ENCODE data around the gene PRR14L.
"Not testable (repeated sequence)": the region's sequence is repeated elsewhere in the genome, so short reads cannot be mapped to it uniquely, and the experiment has no call there.

PRR14L gene

GRCh38 chr22:31749636-31750364 is at the start of gene PRR14L:
Gene PRR14L, minus strand, starts transcription at chr22:31750132. Its CDS starts 11,272 bp downstream, at chr22:31738860.
- peak; percentile 94 for DNase-seq

DNA sequence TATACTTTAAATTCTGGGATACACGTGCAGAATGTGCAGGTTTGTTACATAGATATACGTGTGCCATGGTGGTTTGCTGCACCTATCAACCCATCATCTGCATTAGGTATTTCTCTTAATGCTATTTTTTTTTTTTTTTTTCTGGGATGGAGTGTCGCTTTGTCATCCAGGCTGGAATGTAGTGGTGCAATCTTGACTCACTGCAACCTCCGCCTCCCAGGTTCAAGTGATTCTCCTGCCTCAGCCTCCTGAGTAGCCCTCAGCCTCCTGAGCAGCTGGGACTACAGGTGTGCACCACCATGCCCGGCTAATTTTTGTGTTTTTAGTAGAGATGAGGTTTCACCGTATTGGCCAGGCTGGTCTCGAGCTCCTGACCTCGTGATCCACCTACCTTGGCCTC is 49.4 kb upstream of the PRR14L start:
- not testable (repeated sequence) for DNase-seq

- DNase-seq: no peak
These were observed 40.3 kb upstream of the PRR14L start for GRCh38 chr22:31790240-31790639.

GRCh38 chr22:31789803-31790202 is 39.9 kb upstream of the PRR14L start:
- DNase-seq: no peak

GRCh38 chr22:31776231-31776630 is 26.3 kb upstream of the PRR14L start:
- DNase-seq: no peak

- no peak for DNase-seq
These were observed 23.5 kb upstream of the PRR14L start for GRCh38 chr22:31773416-31773815.

DNA sequence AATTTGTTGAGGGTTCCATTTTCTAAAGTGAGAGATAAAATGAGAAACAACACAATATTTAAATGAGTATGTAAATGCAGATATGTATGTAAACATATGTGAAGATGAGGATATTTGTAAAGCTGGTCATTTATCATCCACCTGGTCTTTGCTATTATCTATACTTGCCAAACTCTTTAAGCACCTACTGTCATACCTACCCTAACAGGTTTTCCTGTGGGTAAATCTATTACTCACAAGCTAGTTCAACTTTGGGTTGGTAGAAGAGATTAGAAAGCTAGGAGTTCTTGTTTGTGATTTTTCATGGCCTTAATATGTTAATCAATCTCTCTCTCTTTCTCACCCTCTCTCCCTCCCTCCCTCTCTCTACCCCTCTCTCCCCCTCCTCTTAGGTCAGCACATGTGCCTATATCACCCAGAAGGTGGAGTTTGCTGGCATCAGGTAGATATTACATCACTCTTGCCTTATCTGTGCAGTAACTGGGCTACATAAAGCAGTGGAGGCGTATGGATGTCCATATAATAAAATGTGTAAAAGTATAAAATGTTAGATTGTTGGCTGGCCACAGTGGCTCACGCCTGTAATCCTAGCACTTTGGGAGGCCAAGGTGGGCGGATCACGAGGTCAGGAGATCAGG is 18.6 kb upstream of the PRR14L start:
- DNase-seq: no peak

GRCh38 chr22:31764785-31765184 is 14.9 kb upstream of the PRR14L start:
- DNase-seq: no peak

GRCh38 chr22:31758860-31759259 is 8.9 kb upstream of the PRR14L start:
- DNase-seq: not testable (repeated sequence)

GRCh38 chr22:31757265-31757664 is 7.3 kb upstream of the PRR14L start:
- DNase-seq: no peak

DNA sequence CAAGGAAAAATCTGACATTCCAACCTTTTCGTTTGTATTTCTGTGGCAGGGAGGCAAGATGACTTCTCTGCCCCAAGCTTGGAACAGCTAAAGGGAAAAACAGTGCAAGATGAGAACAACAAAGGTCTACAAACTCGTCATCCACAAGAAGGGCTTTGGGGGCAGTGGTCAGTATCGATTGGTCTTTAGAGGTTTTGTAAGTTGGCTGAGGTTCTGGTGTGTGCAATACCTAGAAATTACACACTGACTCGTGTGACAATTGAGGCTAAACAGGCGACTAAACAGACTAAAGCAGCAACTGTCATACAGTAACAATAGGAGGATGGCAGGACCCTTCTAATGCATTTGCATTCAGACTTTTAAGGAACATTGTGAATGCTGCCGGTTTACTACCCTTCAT is 4.9 kb upstream of the PRR14L start:
- no peak for DNase-seq

- peak; percentile 95 for DNase-seq
These were observed 3.9 kb upstream of the PRR14L start, which contains the start of gene DEPDC5 for GRCh38 chr22:31753634-31754501. Gene DEPDC5, plus strand, starts transcription at chr22:31754019. Its CDS starts 903 bp downstream, at chr22:31754922.

GRCh38 chr22:31753005-31753633 is 3.2 kb upstream of the PRR14L start:
- DNase-seq: peak; percentile 6

GRCh38 chr22:31752096-31752847 is 2.3 kb upstream of the PRR14L start:
- DNase-seq: no peak

DNA sequence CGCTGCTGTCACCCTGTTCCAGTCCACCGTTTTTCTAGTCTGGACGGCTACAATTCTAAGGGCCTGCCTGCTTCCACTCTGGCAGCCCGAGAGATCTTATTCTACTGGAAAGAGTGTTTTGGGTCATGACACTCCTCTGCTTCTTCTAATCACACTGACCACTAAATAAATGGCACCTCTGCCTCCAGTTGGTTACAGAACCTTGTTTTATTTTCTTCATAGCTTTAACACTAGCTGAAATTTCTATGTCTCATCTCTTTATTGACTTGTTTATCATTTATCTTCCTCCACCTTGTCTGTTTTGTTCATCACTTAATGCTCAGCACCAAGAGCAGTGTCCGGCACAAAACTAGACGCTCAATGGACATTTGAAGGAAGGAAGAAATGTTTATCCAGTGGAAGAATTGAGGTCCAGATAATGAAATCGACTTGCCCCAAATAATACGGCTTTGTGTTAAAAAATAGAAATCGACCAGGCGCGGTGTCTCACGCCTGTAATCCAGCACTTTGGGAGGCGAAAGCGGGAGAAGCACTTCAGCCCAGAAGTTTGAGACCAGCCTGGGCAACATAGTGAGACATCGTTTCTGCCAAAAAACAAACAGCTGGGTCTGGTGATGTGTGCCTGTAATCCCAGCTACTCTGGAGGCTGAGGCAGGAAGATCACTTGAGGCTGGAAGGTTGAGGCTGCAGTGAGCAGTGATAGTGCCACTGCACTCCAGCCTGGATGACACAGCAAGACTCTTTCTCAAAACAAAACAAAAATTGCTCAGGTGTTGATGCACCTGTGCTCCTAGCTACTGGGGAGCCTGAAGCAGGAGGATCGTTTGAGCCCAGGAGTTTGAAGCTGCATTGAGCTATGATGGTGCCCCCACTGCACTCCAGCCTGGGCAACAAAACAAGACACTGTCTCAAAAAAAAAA is 693 bp upstream of the PRR14L start:
- DNase-seq: no peak

DNA sequence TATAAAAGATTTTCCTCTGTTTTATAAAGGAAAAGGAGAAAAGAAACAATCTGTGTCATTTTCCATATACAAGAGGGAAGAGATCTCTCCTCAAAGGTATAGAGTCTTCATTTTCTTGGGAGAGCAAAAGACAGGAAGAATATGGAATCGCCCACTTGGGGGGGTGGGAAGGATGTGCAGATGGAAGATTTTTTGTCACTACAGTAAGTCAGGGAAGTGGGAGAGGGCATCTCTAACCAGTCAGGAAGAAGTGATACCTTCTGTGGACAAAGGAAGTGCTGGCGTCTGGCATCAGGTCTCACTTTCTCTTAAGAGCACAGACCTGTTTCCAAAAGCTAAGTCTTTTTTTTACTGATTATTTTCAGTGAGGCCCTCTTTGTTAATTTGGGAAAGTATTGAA is 1.4 kb downstream of the PRR14L start:
- peak; percentile 27 for DNase-seq

DNA sequence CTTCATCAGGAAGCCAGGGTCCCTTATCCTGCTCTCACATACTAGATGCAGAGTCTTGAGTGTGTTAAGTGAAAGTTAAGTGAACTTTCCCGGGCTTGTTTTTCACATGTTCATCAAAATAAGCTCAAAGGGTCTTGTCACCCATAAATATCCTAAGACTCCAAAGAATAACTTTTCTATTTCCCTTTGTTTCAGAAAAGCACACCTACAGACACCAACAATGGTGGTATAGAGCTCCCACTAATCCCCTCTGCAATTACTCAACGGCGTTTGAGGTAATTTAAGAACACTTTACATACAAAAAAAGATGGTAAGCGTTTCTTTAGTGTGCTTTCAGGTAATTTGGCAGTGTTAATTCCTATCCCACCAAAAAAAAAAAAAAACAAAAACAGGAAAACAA is 2.5 kb downstream of the PRR14L start:
- no peak for DNase-seq

DNA sequence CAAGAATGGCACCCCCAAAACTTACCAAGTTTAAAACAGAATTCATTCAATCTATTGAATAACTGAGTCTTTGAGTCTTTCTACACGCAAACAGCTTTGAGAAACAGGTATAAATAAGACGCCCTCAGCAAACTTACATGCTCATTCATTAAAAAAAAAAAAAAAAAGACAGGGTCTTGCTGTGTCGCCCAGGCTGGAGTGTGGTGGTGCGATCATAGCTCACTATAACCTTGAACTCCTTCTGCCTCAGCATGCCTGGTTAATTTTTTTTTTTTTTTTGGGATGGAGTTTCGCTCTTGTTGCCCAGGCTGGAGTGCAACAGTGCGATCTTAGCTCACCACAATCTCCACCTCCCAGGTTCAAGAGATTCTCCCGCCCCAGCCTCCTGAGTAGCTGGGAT is 6.1 kb downstream of the PRR14L start:
- no peak for DNase-seq

- DNase-seq: no peak
These were observed 7.2 kb downstream of the PRR14L start for GRCh38 chr22:31742682-31743081.

DNA sequence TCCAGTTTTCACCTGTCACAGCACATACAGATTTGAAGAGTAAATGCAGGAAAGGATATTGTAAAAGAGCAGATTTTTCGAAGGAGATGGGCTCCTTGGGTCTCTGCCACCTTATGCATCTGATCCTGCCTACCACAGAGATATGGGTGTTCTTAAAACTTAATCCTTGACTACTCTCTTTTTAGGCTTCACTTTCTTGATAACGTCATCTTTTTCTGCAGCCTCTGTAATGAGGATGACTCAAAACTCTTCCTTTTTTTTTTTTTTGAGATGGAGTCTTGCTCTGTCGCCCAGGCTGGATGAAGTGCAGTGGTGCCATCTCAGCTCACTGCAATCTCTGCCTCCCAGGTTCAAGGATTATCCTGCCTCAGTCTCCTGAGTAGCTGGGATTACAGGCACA is 7.8 kb downstream of the PRR14L start:
- no peak for DNase-seq

GRCh38 chr22:31740314-31740713 is 9.6 kb downstream of the PRR14L start:
- not testable (repeated sequence) for DNase-seq

Measured in fibroblast of skin of right biceps (primary cell).